Gastrocnemius medialis (tissue), 4 donors: ENCODE results near the gene LRRC75A.
"Not testable (repeated sequence)": the region's sequence is repeated elsewhere in the genome, so short reads cannot be mapped to it uniquely, and the experiment has no call there.

Source experiments
- CTCF ChIP-seq, 5 experiments: fragments of 450-650 bp in 3 of 5; fragments of 200-600 bp in 2 of 5; sonication (generic) in 2 of 5; IDR thresholded peaks in 4 of 5; conservative IDR thresholded peaks in 1 of 5; 1 replicate in 4 of 5; 2 replicates in 1 of 5; pipeline ENCODE4 v1.5.1; 2016 to 2019; ENCODE audit warnings: antibody characterized with exemption in 5 of 5, mild to moderate bottlenecking in 3 of 5, moderate library complexity in 3 of 5
- POLR2A ChIP-seq, 2 donors: fragments of 450-650 bp; IDR thresholded peaks; one replicate each; pipeline ENCODE4 v1.6.1; 2017; ENCODE audit warnings: antibody characterized with exemption in 2 of 2, mild to moderate bottlenecking in 2 of 2, moderate library complexity in 2 of 2

DNA sequence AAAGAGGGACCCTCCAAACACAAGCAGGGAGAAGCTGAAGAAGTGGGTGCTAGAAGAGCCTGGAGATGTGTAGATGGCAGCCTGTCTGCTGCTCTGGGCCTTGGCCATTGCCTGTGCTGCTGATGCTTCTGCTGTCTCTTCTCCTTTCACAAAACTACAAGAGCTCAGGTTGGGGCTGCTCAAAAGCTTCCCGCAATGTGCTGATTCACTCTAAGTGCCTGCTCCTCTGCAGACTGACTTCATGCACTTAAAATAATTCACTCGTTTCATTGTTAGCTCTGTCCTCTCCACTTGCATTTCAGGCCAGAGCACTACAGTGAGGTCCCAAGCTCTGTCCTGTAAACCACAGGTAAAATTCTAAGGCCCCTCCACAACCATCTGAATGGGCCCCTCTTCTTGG, 95.3 kb downstream of the LRRC75A start:
- TF ChIP-seq CTCF (IDR thresholded peaks at IDR 0.05 in 4 of 5, conservative IDR thresholded peaks at IDR 0.05 in 1 of 5) = not testable (repeated sequence)
- peak in 1 of 2 donors; percentile 46 for TF ChIP-seq POLR2A (IDR thresholded peaks at IDR 0.05)
